Erythroblast (primary cell): Measurements from ENCODE around the gene TCEA3.

Experiments
- GATA1 ChIP-seq: IDR thresholded peaks from 2 replicates; pipeline ENCODE4 v1.6.1; 2011; ENCODE audit warnings: low read depth, mild to moderate bottlenecking, control low read depth, low read length, moderate library complexity
- POLR2A ChIP-seq: IDR thresholded peaks from 2 replicates; pipeline ENCODE4 v1.6.1; 2011; ENCODE audit warnings: mild to moderate bottlenecking, low read length

DNA sequence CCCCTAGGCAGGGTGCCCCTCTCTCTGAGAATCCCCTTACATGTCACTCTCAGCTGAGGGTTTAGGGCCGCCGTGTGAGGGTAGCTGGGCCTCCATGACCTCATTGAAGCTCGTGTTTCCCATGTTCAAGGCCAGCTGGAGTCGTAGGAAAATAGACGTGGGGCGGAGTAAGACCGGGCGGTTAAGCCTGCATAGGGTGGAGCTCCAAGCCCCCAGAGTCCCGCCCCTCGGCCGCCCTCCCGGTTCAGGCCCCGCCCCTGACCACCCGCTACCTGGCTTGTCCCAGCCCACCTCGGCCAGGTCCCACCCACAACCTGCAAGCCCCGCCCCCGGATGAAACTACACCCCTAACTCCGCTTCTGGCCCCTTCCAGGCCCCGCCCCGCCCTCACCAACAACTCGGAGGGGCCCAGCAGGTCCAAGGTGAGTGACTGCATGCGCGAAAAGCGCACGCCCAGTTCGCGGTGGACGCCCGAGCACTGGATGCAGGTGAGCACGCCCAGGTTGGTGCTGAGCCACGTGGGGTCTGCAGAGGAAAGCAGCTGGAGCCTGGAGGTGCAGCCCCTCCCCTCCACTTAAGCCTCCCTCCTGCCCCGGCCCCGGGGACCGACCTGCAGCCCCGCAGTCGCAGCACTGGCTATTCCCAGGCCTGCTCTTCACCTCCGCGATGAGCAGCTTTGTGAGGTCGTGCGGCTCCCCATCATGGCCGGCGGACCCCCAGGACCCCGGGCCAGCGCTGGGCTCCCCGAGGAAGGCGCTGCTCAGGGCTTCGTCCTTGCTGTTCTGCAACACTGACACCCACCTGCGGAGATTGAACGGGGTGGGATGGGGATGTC is 12.2 kb upstream of the TCEA3 start:
- no peak for TF ChIP-seq POLR2A
- no peak for TF ChIP-seq GATA1
